HepG2 (cell line): ENCODE measurements around the gene HTR1D. TPM values are rescaled to one million over a fixed set of nuclear protein-coding genes. Genes with fewer than 3 reads are reported as not detected.

Experiments used
- ATAC-seq: fragments of 200-7000 bp; cut with Tn5 transposase; 3 replicates; pipeline ENCODE4 v1.9.1; 2020; ENCODE audit warnings: mild to moderate bottlenecking, moderate library complexity
- BruUV-seq: library from RNA; stranded (reverse); fragments of 400-500 nt; replicated peaks from 2 replicates; lab custom pipeline; 2021; lab: Mats Ljungman, UMichigan
- CTCF ChIA-PET: fragments of 300-600 bp; formaldehyde crosslinking; extraction: SDS; loops from one replicate; lab custom pipeline; 2021; ENCODE audit warnings: low total read pairs, inconsistent platforms, low intra/inter-chr PET ratio; lab: Yijun Ruan, JAX
- POLR2A ChIA-PET: fragments of 350-600 bp; sonication (Branson Sonifier 250); formaldehyde crosslinking; loops from one replicate; lab custom pipeline; 2020; ENCODE audit warnings: antibody characterized with exemption, inconsistent platforms; lab: Yijun Ruan, JAX
- DNase-seq: peaks from one replicate; pipeline ENCODE4 v3.0.0-alpha.2; 2015; ENCODE audit warnings: low spot score
- FAIRE-seq: peaks from 3 replicates; lab custom pipeline; 2011; peaks lifted over from hg19 to GRCh38; lab: Jason Lieb, UNC
- H2AFZ ChIP-seq: one replicate; pipeline ENCODE4 v1.6.1; 2011; ENCODE audit warnings: low read length, inconsistent platforms
- H3K27ac ChIP-seq: fragments of 300-600 bp; 3 replicates; pipeline ENCODE4 v1.8.0; 2011; ENCODE audit warnings: mixed run types, mild to moderate bottlenecking, mixed read lengths, low read length, inconsistent platforms; ENCODE audit not compliant: insufficient read depth; ENCODE audit errors: extremely low read length
- H3K27me3 ChIP-seq, 2 experiments: fragments of 200-600 bp in 1 of 2; 2 replicates in 1 of 2; 3 replicates in 1 of 2; pipeline versions ENCODE4 v1.6.0 to v1.8.0; 2011; ENCODE audit warnings: low read length in 2 of 2, mild to moderate bottlenecking in 2 of 2, moderate library complexity in 2 of 2, inconsistent platforms in 1 of 2; ENCODE audit not compliant: insufficient read depth in 2 of 2, control insufficient read depth in 1 of 2
- H3K36me3 ChIP-seq, 2 experiments: fragments of 200-600 bp in 1 of 2; replicated peaks in 1 of 2; 2 replicates in 1 of 2; 3 replicates in 1 of 2; pipeline versions ENCODE4 v1.5.1 to v1.8.0; 2011; ENCODE audit warnings: low read length in 2 of 2, inconsistent platforms in 1 of 2; ENCODE audit not compliant: insufficient read depth in 2 of 2, control insufficient read depth in 1 of 2
- H3K4me1 ChIP-seq: 2 replicates; pipeline ENCODE4 v1.5.1; 2012; ENCODE audit warnings: low read length, inconsistent platforms; ENCODE audit not compliant: insufficient read depth
- H3K4me2 ChIP-seq: 2 replicates; pipeline ENCODE4 v1.6.0; 2011; ENCODE audit warnings: low read depth, low read length, inconsistent platforms
- H3K4me3 ChIP-seq, 3 experiments: fragments of 200-600 bp in 1 of 3; sonication (generic), shearing (Covaris generic) in 1 of 3; replicated peaks in 1 of 3; 2 replicates each; pipeline ENCODE4 v1.5.1; 2011 to 2016; ENCODE audit warnings: low read length in 3 of 3, inconsistent platforms in 2 of 3, low read depth in 2 of 3, mild to moderate bottlenecking in 2 of 3, control low read depth in 1 of 3, mixed read lengths in 1 of 3; ENCODE audit not compliant: insufficient read depth in 1 of 3
- H3K79me2 ChIP-seq: one replicate; pipeline ENCODE4 v1.6.1; 2011; ENCODE audit warnings: low read length, inconsistent platforms; ENCODE audit not compliant: insufficient read depth
- H3K9ac ChIP-seq: 2 replicates; pipeline ENCODE4 v1.6.0; 2011; ENCODE audit warnings: mild to moderate bottlenecking, low read depth, low read length, inconsistent platforms; ENCODE audit not compliant: insufficient read depth
- H3K9me3 ChIP-seq: 2 replicates; pipeline ENCODE4 v1.5.1; 2012; ENCODE audit warnings: mild to moderate bottlenecking, low read length
- H4K20me1 ChIP-seq: 2 replicates; pipeline ENCODE4 v1.6.0; 2011; ENCODE audit warnings: inconsistent platforms, mild to moderate bottlenecking, low read length, moderate library complexity; ENCODE audit not compliant: insufficient read depth
- ATAD3A ChIP-seq: sonication (generic); formaldehyde crosslinking; IDR thresholded peaks from 2 replicates; pipeline ENCODE4 v1.4.0; 2020; ENCODE audit warnings: missing genetic modification reagents
- DR1 ChIP-seq: sonication (generic); formaldehyde crosslinking; IDR thresholded peaks from 2 replicates; pipeline ENCODE4 v1.8.0; 2021; ENCODE audit warnings: mild to moderate bottlenecking, missing genetic modification reagents, inconsistent platforms
- FOXA3 ChIP-seq: IDR thresholded peaks from 2 replicates; pipeline ENCODE4 v1.6.1; 2016; ENCODE audit warnings: missing genetic modification reagents, missing compliant biosample characterization
- FOXJ3 ChIP-seq: sonication (generic); formaldehyde crosslinking; IDR thresholded peaks from 2 replicates; pipeline ENCODE4 v1.4.0; 2020; ENCODE audit warnings: missing genetic modification reagents, mild to moderate bottlenecking, borderline replicate concordance
- FOXP1 ChIP-seq, 2 experiments: fragments of 450-650 bp in 1 of 2; IDR thresholded peaks; 2 replicates each; pipeline ENCODE4 v1.6.1; 2017 to 2018; ENCODE audit warnings: antibody characterized with exemption in 1 of 2
- HOXA9 ChIP-seq: sonication (generic); formaldehyde crosslinking; IDR thresholded peaks from 2 replicates; pipeline ENCODE4 v1.8.1; 2022; ENCODE audit warnings: missing genetic modification reagents, mild to moderate bottlenecking, moderate library complexity, borderline replicate concordance
- MEIS1 ChIP-seq: sonication (generic); formaldehyde crosslinking; IDR thresholded peaks from 2 replicates; pipeline ENCODE4 v1.9.0; 2021; ENCODE audit warnings: mild to moderate bottlenecking, missing genetic modification reagents, moderate library complexity, borderline replicate concordance
- RBFOX2 ChIP-seq: fragments of 200-400 bp; formaldehyde crosslinking; IDR thresholded peaks from 2 replicates; pipeline ENCODE4 v1.6.1; 2017; ENCODE audit warnings: low read depth, mild to moderate bottlenecking, low read length
- SP4 ChIP-seq: sonication (generic); formaldehyde crosslinking; IDR thresholded peaks from 2 replicates; pipeline ENCODE4 v1.8.1; 2023; ENCODE audit warnings: mild to moderate bottlenecking, missing genetic modification reagents
- ZBTB7B ChIP-seq: sonication (generic); formaldehyde crosslinking; IDR thresholded peaks from 2 replicates; pipeline ENCODE4 v1.4.0; 2020; ENCODE audit warnings: missing genetic modification reagents
- ZNF382 ChIP-seq: sonication (generic); formaldehyde crosslinking; IDR thresholded peaks from 2 replicates; pipeline ENCODE4 v1.5.0; 2020; ENCODE audit warnings: missing genetic modification reagents, mild to moderate bottlenecking, borderline replicate concordance
- ZNF547 ChIP-seq: sonication (generic); formaldehyde crosslinking; IDR thresholded peaks from 2 replicates; pipeline ENCODE4 v1.5.1; 2020; ENCODE audit warnings: mild to moderate bottlenecking, missing genetic modification reagents
- ZNF775 ChIP-seq: sonication (generic); formaldehyde crosslinking; IDR thresholded peaks from 2 replicates; pipeline ENCODE4 v1.4.0; 2020; ENCODE audit warnings: missing genetic modification reagents, mild to moderate bottlenecking, moderate library complexity, borderline replicate concordance
- WGBS: methylation state at CpG from one replicate; pipeline ENCODE4 v1.1.6; 2017; ENCODE audit warnings: low lambda C conversion rate; 5-methylcytosine and 5-hydroxymethylcytosine counted together
- in situ Hi-C: cut with HindIII; loops from 2 replicates; pipeline ENCODE4 v1.10.0; 2017; ENCODE audit warnings: low pct_unique_long_range_greater_than_20kb; ENCODE audit not compliant: extremely low pct_ligation_motif_present
- intact Hi-C: fragments of 100-400 bp; cut with micrococcal nuclease; formaldehyde crosslinking; loops from one replicate; pipeline ENCODE4 v1.10.0; 2022; ENCODE audit not compliant: unreplicated experiment
- polyA plus RNA-seq, 8 experiments: library from polyadenylated mRNA; depleted of rRNA in 3 of 8; stranded (reverse) in 7 of 8; unstranded in 1 of 8; fragments of >200 nt; fragmentation: Illumina TruSeq in 4 of 8; extraction: Trizol in 4 of 8; gene quantifications; 2 replicates each; pipeline versions ENCODE4 v1.2.1 to v1.2.3, GENCODE V29; 2011 to 2016; ENCODE audit warnings: low read depth in 4 of 8, missing spikeins in 1 of 8, mixed read lengths in 1 of 8; ENCODE audit not compliant: insufficient read depth in 1 of 8
- total RNA-seq, 5 experiments: library from RNA; depleted of rRNA; stranded (reverse); fragments of >200 nt; fragmentation: Illumina TruSeq; extraction: Trizol; gene quantifications; 2 replicates each; pipeline ENCODE4 v1.2.3, GENCODE V29; 2016; ENCODE audit warnings: low read depth in 1 of 5
- TF ChIP-seq, protein P1 (sequence below): sonication (generic); formaldehyde crosslinking; IDR thresholded peaks from 2 replicates; pipeline ENCODE4 v1.5.1; 2020; ENCODE audit warnings: mild to moderate bottlenecking, missing genetic modification reagents, moderate library complexity
- TF ChIP-seq, protein P2 (sequence below), 2 experiments: sonication (generic) in 1 of 2; formaldehyde crosslinking in 1 of 2; IDR thresholded peaks; 2 replicates each; pipeline versions ENCODE4 v1.4.0 to v1.6.1; 2016 to 2020; ENCODE audit warnings: borderline replicate concordance in 1 of 2, low read depth in 1 of 2, mild to moderate bottlenecking in 1 of 2, missing genetic modification reagents in 1 of 2
- TF ChIP-seq, protein P3 (sequence below): sonication (generic); formaldehyde crosslinking; IDR thresholded peaks from 2 replicates; pipeline ENCODE4 v1.8.1; 2023; ENCODE audit warnings: mild to moderate bottlenecking, missing genetic modification reagents

HTR1D gene
- total and polyA plus RNA-seq, 2 of the 13 experiments (the other 11 are each of a cell fraction or from before 2014, with no cell fraction given), result 0.04 to 0.07 TPM

DNA sequence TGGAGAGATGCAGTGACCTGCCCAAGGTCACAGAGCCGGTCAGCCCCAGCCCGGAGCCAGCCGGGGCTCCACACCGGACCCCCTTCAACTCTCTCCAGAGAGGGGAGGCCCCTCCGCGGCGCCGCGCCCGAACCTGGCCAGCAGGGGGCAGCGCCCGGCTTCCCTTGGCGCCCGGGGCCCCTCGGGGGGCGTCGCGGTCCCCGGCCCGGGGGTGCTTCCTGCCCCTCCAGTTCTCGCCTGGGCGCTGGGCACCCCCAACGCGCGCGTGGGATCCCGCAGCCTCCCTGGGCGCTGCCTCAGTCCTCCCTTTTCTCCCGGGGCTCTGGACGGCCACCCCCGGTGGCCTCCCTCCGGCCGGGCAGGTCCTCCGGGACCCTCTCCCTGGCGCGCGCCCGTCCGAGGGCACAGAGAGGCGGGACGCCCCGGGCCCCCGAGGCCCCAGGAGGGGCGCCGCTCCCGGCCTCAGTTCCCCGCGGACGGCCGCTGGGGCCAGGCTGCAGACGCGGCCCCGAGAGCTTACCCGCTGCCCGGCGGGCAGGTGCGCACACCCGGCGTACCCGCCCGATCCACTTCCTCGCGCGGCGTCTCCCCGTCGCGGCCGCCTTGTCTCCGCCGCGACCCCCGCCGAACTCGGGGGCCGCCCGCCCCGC lies 406 bp downstream of the HTR1D start:
- Histone ChIP-seq H3K9me3 (no peaks in the 10 kb centered on the region), H3K27me3 (peaks cover 3 to 5% of the 10 kb centered on the region in 2 experiments; a peak in 3 of 5 replicates), H3K4me2 (peak overlapping the region; percentile 62), H3K36me3 (no peaks in the 10 kb centered on the region), H3K27ac (no peak overlapping the region), H3K9ac (peak overlapping the region; percentile 46; the same call in 1 of the 2 replicates), H3K4me3 (peak overlapping the region; percentile 57 to 71 (median 64)), H2AFZ (no peak overlapping the region), H3K4me1 (peaks cover 24% of the 10 kb centered on the region), H4K20me1 (no peaks in the 10 kb centered on the region), H3K79me2 (no peaks in the 10 kb centered on the region)
- DNase-seq (no peak), FAIRE-seq (no peak), ATAC-seq (peak; percentile 85)
- intact Hi-C loops (loop anchor here (10.0 kb wide), 1 partner anchor 58 kb away; no protein-coding TSS in a partner anchor), in situ Hi-C loops (no loop called here)
- no CpG with 5 or more reads among the region's 78 CpGs for WGBS
- BruUV-seq, result no TSS peak
- POLR2A ChIA-PET, result interaction anchor here (1.3 kb wide), 1 partner anchor 13 kb away, joined by 3 read pairs; no protein-coding TSS in a partner anchor
- CTCF ChIA-PET, result no interaction called here
- TF ChIP-seq ZNF382 (CRISPR knock-in tag), result no peak
- TF ChIP-seq FOXP1 (IDR thresholded peaks at IDR 0.05), result no peak
- TF ChIP-seq FOXP1 (CRISPR knock-in tag; IDR thresholded peaks at IDR 0.05), result no peak
- TF ChIP-seq ZNF775 (CRISPR knock-in tag), result no peak
- no peak for TF ChIP-seq FOXA3
- TF ChIP-seq, protein P1, sequence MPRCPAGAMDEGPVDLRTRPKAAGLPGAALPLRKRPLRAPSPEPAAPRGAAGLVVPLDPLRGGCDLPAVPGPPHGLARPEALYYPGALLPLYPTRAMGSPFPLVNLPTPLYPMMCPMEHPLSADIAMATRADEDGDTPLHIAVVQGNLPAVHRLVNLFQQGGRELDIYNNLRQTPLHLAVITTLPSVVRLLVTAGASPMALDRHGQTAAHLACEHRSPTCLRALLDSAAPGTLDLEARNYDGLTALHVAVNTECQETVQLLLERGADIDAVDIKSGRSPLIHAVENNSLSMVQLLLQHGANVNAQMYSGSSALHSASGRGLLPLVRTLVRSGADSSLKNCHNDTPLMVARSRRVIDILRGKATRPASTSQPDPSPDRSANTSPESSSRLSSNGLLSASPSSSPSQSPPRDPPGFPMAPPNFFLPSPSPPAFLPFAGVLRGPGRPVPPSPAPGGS (CRISPR knock-in tag), result 0 out of 2 replicates have a peak, but pooled peaks have one; percentile 11
- TF ChIP-seq, protein P2, sequence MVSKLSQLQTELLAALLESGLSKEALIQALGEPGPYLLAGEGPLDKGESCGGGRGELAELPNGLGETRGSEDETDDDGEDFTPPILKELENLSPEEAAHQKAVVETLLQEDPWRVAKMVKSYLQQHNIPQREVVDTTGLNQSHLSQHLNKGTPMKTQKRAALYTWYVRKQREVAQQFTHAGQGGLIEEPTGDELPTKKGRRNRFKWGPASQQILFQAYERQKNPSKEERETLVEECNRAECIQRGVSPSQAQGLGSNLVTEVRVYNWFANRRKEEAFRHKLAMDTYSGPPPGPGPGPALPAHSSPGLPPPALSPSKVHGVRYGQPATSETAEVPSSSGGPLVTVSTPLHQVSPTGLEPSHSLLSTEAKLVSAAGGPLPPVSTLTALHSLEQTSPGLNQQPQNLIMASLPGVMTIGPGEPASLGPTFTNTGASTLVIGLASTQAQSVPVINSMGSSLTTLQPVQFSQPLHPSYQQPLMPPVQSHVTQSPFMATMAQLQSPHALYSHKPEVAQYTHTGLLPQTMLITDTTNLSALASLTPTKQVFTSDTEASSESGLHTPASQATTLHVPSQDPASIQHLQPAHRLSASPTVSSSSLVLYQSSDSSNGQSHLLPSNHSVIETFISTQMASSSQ (IDR thresholded peaks at IDR 0.05; ENCODE audit: low read depth), result no peak
- TF ChIP-seq, protein P2 (CRISPR knock-in tag; IDR thresholded peaks at IDR 0.05; ENCODE audit: borderline replicate concordance), result no peak
- peak; percentile 29; the same call in 1 of the 2 replicates for TF ChIP-seq MEIS1 (CRISPR knock-in tag)
- TF ChIP-seq FOXJ3 (CRISPR knock-in tag), result no peak
- peak; percentile 40; the same call in 1 of the 2 replicates for TF ChIP-seq RBFOX2
- peak; percentile 46; the same call in 1 of the 2 replicates for TF ChIP-seq SP4
- no peak for TF ChIP-seq ATAD3A (CRISPR knock-in tag)
- no peak for TF ChIP-seq DR1 (CRISPR knock-in tag)
- no peak for TF ChIP-seq HOXA9 (CRISPR knock-in tag)
- no peak for TF ChIP-seq ZNF547 (CRISPR knock-in tag)
- TF ChIP-seq, protein P3, sequence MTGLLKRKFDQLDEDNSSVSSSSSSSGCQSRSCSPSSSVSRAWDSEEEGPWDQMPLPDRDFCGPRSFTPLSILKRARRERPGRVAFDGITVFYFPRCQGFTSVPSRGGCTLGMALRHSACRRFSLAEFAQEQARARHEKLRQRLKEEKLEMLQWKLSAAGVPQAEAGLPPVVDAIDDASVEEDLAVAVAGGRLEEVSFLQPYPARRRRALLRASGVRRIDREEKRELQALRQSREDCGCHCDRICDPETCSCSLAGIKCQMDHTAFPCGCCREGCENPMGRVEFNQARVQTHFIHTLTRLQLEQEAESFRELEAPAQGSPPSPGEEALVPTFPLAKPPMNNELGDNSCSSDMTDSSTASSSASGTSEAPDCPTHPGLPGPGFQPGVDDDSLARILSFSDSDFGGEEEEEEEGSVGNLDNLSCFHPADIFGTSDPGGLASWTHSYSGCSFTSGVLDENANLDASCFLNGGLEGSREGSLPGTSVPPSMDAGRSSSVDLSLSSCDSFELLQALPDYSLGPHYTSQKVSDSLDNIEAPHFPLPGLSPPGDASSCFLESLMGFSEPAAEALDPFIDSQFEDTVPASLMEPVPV (CRISPR knock-in tag), result peak; percentile 21; the same call in 1 of the 2 replicates
- peak; percentile 63; the same call in 1 of the 2 replicates for TF ChIP-seq ZBTB7B (CRISPR knock-in tag)
